HG03064 (cell line): Measurements from ENCODE around the gene SYCP3.

ENCODE experiments used
- ATAC-seq: cut with Tn5 transposase; IDR thresholded peaks from one replicate; pipeline ENCODE4 v1.9.1; 2021; ENCODE audit warnings: low read depth; ENCODE audit not compliant: unreplicated experiment

The SYCP3 gene

DNA sequence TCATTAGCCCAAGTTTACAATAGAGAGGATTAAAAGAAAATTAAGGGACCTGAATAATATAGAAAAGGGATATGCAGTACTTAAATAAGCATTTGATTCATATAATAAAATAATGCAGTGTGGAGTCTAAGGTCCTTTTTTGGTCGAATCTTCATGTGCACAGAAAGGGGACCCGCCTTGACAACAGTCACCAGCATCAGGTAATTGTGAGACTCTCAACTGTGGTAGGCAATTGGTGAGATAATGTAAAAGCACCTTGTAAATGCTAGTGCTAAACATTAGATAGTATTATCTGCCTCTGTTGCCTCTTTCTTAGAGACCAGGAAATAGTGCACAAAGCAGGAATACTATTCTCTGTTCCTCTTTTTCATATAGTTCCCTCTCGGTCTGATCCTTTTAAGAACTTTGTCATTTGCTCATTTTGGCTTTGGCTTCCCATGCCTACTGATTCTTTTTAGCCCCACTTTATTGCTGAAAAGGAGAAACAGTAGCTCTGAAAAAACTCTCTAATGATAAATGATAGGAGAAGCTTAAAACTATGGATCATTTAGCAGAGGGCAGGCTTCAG is 24.3 kb downstream of the SYCP3 start:
- no peak for ATAC-seq

DNA sequence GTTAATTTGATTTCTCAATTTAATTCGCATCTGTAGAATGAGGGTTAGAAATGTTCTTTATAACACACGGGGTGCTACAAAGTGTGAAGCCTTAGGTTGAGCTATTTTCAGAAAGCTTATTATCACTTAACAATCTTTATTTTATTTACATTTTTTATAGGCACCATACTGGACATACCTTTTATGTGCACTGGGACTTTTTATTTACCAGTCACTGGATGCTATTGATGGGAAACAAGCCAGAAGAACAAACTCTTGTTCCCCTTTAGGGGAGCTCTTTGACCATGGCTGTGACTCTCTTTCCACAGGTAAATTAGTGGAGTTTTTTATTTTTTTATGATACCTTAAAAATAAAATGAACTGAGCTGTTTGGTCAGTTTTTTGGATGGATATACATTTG is 25.3 kb downstream of the SYCP3 start:
- ATAC-seq = no peak

- no peak for ATAC-seq
These were observed 26.1 kb downstream of the SYCP3 start for GRCh38 chr12:101713059-101713682.

- ATAC-seq = no peak
These were observed 29.0 kb downstream of the SYCP3 start for GRCh38 chr12:101710288-101710687.

DNA sequence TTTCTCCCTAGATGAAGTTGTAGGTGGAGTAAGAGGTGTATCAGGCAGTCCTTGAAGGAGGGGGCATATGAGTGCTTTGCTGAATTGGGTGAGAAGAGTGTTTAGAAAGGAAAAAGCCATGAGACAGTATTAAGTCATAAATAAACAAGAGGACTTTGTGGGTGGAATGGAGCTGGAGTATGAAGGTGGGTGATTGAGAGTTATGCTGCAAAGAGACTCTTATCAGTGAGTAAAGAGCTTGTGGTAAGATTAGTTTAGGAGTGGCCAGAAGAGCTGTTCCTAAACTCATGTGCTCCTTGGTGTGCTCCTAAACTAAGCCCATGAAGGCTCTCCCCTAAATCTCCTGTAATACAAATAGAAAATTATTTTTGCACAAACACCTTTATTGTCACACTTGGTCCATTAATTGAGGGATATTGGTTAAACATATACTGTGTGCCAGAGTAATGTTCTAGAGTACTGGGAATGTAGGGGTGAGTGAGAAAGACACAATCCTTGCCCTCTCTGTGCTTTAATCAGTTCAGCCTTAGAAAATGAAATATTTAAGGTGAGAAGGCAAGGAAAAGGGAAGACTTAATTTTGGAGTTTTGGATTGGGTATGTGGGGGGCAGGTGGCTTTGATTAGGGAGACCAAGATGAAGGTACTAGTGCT is 32.0 kb downstream of the SYCP3 start:
- no peak for ATAC-seq

- ATAC-seq = no peak
These were observed 32.9 kb downstream of the SYCP3 start for GRCh38 chr12:101706403-101706802.

- ATAC-seq = no peak
These were observed 35.8 kb downstream of the SYCP3 start for GRCh38 chr12:101703487-101703886.

DNA sequence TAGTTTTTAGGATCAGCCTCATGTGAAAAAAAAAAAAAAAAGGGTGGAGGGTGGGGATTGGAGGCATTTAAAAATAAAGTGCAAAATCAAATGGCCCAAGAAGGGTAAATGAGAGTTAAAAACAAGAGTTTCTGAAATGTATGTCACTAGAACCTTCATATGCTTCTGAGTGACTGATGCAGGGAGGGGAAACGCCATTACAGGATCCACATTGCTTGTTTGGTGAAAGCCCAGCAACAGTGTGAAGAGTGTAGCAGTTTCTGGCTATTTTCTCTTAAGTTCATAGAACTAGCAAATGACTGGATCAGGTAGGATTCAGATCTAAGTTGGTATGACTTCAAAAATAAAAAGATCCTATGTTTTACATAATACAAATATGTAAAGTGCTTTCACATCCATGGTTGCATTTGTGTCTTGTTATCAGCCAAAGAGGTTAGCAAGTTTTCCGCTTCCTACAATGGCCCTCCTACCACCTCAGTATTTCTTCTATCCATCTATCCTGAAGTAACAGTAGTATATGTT is 38.9 kb downstream of the SYCP3 start:
- ATAC-seq = no peak

GRCh38 chr12:101698800-101699347 is 40.4 kb downstream of the SYCP3 start:
- ATAC-seq = no peak

GRCh38 chr12:101697930-101698799 is 41.1 kb downstream of the SYCP3 start:
- peak; percentile 39 for ATAC-seq

- peak; percentile 59 for ATAC-seq
These were observed 41.9 kb downstream of the SYCP3 start, which contains the start of gene CHPT1 for GRCh38 chr12:101697197-101697929. Gene CHPT1 (plus strand): TSS chr12:101697640. CDS start chr12:101697862, 222 bp downstream.

- no peak for ATAC-seq
These were observed 42.7 kb downstream of the SYCP3 start for GRCh38 chr12:101696251-101697196.

- ATAC-seq = no peak
These were observed 43.6 kb downstream of the SYCP3 start for GRCh38 chr12:101695706-101696105.

DNA sequence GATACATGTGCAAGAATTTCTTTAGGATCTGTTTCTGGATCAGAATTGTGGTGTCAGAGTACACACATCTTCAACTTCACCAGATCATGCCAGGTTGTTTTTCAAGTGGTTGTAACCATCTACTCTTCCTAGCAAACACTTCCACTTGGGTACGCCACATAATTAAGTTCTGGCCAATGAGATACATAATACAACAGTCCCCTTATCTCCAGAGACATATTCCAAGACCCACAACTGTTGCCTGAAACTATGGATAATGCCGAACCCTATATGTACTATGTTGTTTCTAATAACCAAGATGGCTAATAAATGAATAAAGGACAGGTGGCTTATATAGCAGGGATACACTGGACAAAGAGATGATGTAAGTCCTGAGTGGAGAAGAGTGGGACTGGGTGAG is 44.3 kb downstream of the SYCP3 start:
- no peak for ATAC-seq

- no peak for ATAC-seq
These were observed 44.9 kb downstream of the SYCP3 start for GRCh38 chr12:101694297-101694848.

DNA sequence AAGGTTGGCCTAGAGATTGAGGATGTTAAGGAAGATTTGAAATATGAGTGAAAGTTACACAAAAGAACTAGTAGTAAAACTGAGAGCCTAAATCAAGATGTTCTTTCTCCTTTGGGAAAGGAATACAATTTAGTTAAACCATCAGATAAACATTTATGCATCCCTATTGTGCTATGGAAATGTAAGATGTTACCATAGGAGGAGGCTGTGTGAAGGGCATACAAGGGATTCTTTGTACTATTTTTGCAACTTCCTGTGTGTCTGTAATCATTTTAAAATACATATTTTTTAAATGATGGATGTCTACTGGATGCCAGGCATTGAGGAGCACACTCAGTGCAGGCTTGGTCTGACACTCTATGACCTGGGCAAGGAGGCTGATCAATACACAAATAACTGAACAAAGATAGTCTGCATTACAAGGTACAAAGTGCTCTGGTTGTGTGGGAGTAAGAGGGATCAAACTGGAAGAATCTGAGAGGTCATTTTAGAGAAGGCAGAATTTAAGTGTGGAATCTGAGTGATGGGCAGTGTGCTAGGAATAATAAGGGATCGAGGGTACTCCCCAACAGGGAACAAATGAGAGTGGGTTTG is 47.7 kb downstream of the SYCP3 start:
- ATAC-seq = no peak

GRCh38 chr12:101690544-101691098 is 48.6 kb downstream of the SYCP3 start:
- ATAC-seq = no peak

GRCh38 chr12:101686176-101686575 is 53.1 kb downstream of the SYCP3 start:
- no peak for ATAC-seq
